HK-2 (cell line): ENCODE data around the gene CYP3A5.

ENCODE experiments used
- DNase-seq: peaks from one replicate; pipeline ENCODE4 v3.0.0-alpha.2; 2018; ENCODE audit not compliant: unreplicated experiment

Gene CYP3A5

GRCh38 chr7:99615989-99616358 lies 63.8 kb downstream of the CYP3A5 start:
- no peak for DNase-seq

DNA sequence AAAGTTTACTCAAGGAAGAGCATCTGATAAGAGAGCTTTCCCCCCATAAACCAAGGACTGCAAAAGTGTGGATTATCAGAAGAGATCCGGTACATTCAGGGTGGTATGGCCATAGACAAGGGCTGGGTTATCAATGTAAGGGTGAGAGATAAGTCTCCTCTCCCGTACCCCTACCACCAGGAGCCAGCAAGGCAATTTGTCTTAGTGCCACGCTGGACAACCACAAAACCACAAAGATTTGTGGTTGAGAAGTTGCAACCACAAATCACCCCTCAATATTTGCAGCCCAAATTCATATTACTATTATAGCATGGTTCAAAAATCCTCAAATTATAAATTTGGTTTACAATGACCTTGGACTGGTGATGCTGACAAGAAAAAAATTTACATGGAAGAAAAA lies 65.3 kb downstream of the CYP3A5 start:
- DNase-seq = no peak

DNA sequence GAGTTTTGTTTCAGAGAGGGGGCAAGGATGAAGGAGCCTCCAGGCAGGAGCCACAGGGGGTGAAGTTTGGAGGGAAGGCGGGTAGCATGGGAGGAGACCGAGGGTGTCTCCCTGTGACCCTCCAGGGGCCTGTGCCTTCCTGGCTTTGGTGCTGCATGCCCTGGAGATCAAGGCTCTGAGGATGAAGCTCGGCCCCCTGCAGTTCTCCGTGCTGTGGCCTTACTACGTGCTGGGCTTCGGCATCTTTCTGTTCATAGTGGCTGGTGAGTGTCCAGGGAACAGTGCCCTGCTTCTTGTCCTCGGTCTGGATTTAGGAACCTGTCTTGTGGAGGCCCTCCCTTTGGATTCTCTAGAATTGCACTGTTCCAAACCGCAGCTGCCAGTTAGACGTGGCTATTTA lies 72.2 kb downstream of the CYP3A5 start:
- DNase-seq = no peak

DNA sequence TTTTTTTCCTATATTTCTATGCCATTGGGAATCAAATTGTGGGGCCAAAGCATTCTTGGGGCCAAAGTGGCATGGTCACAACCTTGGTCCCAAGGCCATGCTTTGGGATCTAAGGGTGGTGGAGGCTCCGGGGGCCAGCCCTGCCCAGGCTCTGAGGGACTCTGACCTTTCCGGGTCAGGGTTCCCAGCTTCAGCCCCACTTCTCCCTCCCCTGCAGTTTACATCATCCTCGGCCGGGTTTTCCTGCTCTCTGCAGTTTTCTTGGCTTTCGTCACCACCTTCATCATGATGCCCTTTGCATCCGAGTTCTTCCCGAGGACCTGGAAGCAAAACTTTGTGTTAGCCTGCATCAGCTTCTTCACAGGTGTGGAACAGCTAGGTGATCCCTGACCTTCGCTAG lies 73.3 kb downstream of the CYP3A5 start:
- DNase-seq = no peak

DNA sequence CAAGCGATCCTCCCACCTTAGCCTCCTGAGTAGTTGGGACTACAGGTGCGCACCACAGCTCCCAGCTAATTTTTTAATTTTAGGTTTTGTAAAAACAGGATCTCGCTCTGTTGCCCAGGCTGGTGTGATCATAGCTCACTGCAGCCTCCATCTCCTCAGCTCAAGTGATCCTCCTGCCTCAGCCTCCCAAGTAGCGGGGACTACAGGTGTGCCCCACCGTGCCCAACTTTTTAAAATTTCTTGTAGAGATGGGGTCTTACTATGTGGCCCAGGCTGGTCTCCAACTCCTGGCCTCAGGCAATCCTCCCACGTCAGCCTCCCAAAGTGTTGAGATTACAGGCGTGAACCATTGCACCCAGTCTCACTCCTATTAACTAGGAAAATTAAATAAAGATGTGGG lies 74.3 kb downstream of the CYP3A5 start:
- DNase-seq = no peak

DNA sequence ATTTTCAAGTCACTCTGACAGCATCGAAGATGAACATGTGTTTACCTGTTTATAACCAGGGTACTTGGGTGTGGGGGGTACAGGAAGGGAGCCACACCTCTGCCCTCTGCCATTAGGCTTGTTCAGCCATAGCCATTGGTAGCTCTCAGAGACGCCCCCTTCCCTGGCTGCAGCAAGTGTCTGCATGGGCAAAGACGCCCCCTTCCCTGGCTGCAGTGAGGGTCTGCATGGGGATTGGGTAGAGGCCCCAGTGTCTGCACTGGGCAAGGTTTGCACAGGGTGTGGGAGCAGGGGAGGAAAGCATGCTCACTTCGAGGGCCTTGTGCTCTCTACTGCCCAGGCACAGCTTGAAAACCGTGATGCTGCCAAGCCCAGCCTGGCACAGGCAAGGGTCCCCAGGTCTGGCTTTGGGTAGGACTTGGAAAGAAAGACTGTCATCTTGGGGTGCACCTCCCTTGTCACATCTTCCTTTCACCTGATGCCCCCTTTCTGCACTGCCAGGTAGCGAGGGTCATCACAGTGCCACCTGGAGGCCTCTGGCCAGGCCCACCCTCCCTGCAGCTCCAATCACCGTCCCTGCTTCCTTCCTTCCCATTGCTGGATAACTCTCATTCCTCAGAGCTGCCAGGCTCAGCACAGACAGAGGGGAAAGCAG lies 78.0 kb downstream of the CYP3A5 start:
- DNase-seq = no peak

GRCh38 chr7:99599836-99600235 lies 80.0 kb downstream of the CYP3A5 start:
- no peak for DNase-seq
